Measurements from ENCODE around the gene GDPD5.

The GDPD5 gene

GRCh38 chr11:75563501-75563977, 37.8 kb upstream of the GDPD5 start:
- peak overlapping the region; percentile 96 for H3K4me3 ChIP-seq (ENCODE audit: control insufficient read depth, low read depth, low read length)
- no peak for DNase-seq (ENCODE audit: low read depth)
- no peak for TF ChIP-seq CTCF (IDR thresholded peaks at IDR 0.05; ENCODE audit: control insufficient read depth, insufficient read depth, low read depth, low read length, missing control alignments)

DNA sequence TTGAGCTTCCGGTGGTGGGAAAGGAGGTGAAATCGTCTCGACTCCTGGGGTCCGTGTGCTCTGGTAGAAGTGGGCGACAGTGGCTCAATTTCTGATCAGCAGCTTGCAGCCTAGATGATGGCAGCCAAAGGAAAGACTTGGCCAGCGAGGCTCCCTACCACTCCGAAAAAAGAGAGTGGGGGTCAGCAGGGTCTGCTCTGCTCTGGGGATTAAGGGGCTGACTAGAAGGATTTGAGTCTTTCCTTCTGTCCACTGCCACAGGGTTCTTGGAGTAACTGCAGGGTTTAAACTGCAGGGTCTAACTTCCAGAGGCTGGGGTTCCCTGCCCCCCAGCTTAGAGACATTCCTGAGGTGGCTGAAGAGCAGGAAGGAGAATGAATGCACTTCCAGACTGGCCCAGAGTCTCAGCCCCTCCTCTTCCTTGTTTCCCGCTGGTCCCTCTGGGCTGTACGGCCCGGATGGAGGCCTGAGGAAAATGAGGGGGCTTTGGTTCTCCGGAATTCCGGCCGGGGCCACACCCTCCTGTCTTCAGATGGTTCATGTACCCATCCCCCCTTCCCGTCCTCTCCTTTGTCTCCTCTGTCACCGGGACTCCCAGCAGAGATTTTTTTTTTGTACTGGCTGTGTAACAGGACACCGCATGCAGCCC, 37.2 kb upstream of the GDPD5 start:
- H3K4me3 ChIP-seq (ENCODE audit: control insufficient read depth, low read depth, low read length) = peak overlapping the region; percentile 96
- DNase-seq (ENCODE audit: low read depth) = no peak
- no peak for TF ChIP-seq CTCF (IDR thresholded peaks at IDR 0.05; ENCODE audit: control insufficient read depth, insufficient read depth, low read depth, low read length, missing control alignments)

GRCh38 chr11:75562048-75562835, 36.5 kb upstream of the GDPD5 start, which contains the start of gene SERPINH1:
TSS of gene SERPINH1 (plus strand) at chr11:75562253. CDS start at chr11:75566350, 4,097 bp downstream.
- peak within 1 kb of the TSS; percentile 96 for H3K4me3 ChIP-seq (ENCODE audit: control insufficient read depth, low read depth, low read length)
- peak; percentile 5 for TF ChIP-seq CTCF (IDR thresholded peaks at IDR 0.05; ENCODE audit: control insufficient read depth, insufficient read depth, low read depth, low read length, missing control alignments)
- DNase-seq (ENCODE audit: low read depth) = no peak

DNA sequence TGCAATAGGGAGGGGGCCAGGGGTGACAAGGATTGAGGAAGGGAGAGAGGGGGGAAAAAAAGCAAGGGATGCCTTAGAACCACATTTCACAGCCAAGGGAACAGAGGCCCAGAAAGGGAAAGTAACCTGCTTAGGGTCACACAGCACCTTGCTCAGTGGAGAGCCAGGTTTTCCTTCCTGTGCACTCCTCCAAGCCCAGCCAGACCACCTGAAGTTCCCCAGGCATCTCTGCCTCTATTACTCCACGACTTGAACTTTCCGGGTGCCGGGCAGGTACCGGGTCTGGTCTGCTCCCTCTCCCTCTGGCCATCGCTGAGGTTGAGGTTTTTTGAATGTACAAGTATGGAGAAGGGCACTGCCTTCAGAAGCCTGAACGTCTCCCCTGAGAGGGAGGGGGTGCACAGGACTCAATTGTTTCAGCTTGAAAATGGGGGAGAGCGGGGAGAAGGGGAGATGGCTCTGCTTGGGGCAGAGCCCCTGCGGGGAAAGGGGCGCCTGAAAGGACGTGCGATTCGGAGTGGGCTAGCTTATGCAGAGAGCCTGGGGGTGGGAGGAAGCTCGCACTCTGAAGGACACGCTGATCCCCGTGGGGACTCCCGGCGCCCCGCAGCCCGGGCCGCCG, 35.8 kb upstream of the GDPD5 start:
- H3K4me3 ChIP-seq (ENCODE audit: control insufficient read depth, low read depth, low read length) = peak overlapping the region; percentile 96
- no peak for TF ChIP-seq CTCF (IDR thresholded peaks at IDR 0.05; ENCODE audit: control insufficient read depth, insufficient read depth, low read depth, low read length, missing control alignments)
- no peak for DNase-seq (ENCODE audit: low read depth)

- DNase-seq (ENCODE audit: low read depth) = no peak
- no peak overlapping the region for H3K4me3 ChIP-seq (ENCODE audit: control insufficient read depth, low read depth, low read length)
- no peak for TF ChIP-seq CTCF (IDR thresholded peaks at IDR 0.05; ENCODE audit: control insufficient read depth, insufficient read depth, low read depth, low read length, missing control alignments)
Measured at GRCh38 chr11:75560644-75561043, 34.9 kb upstream of the GDPD5 start.

DNA sequence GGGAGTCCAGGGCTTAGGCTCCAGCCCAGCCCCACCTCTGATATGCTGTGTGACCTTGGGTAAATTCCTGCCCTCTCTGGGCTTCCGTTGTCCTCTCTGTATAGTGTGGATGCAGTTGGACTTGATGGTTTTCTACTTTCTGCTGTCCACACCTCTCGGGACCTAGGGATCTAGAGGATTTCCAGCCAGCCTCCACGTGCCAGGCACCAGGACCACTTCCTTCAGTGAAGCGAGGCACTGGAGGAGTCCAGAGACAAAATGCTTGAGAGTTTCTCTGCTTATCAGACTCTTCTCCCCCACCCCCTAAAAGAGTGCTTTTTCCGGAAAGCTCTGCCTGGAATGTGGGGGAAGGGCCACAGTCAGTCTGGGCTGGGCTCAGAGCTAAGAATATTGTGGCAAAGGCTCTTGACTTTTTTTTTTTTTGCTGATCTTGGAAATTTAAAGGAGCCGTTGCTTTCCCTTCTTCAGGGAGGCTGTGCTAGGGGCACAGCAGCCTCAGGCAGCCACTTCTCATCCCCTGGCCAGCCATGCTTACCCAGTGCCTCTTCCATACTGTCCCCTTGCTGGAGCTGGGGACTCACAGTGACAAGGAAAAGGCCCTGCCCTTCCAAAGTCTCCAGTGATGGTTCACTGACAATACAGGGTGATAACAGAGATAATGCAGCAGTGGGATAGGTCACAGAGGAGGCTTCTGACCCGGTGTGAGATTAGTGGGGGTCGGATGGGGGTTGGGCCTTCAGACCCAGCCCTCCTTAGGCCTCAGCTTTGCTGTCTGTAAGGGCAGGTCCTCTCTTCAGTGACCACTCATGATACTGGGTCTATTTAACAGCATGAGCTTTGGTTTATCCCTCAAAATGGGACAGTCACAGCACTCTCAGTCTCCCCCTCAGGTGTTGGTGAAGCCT, 33.5 kb upstream of the GDPD5 start:
- peak overlapping the region; percentile 26 for H3K4me3 ChIP-seq (ENCODE audit: control insufficient read depth, low read depth, low read length)
- DNase-seq (ENCODE audit: low read depth) = no peak
- TF ChIP-seq CTCF (IDR thresholded peaks at IDR 0.05; ENCODE audit: control insufficient read depth, insufficient read depth, low read depth, low read length, missing control alignments) = no peak

Data from AG09309 (cell line).